Measurements from ENCODE around the gene PDE4D.
"Not testable (repeated sequence)": the region's sequence is repeated elsewhere in the genome, so short reads cannot be mapped to it uniquely, and the experiment has no call there.

PDE4D gene

GRCh38 chr5:59424515-59424914, 469.0 kb downstream of the PDE4D start:
- Histone ChIP-seq H3K4me3 (ENCODE audit: low read length) (no peak overlapping the region), H3K9me3 (ENCODE audit: insufficient read depth, low read depth, low read length) (no peaks in the 10 kb centered on the region), H3K4me1 (ENCODE audit: insufficient read depth, low read length) (peaks cover 14% of the 10 kb centered on the region), H3K36me3 (ENCODE audit: insufficient read depth, low read depth, low read length) (no peaks in the 10 kb centered on the region), H3K9ac (ENCODE audit: low read depth, low read length) (no peak overlapping the region), H3K27me3 (ENCODE audit: insufficient read depth, low read length) (no peaks in the 10 kb centered on the region), H3K27ac (ENCODE audit: low read length) (no peak overlapping the region)

GRCh38 chr5:59423021-59423420, 470.5 kb downstream of the PDE4D start:
- H3K9me3 ChIP-seq (ENCODE audit: insufficient read depth, low read depth, low read length): no peaks in the 10 kb centered on the region

GRCh38 chr5:59421986-59422941, 471.3 kb downstream of the PDE4D start:
- H3K27ac ChIP-seq (ENCODE audit: low read length): no peak overlapping the region
- no peak overlapping the region for H3K4me3 ChIP-seq (ENCODE audit: low read length)
- H3K9ac ChIP-seq (ENCODE audit: low read depth, low read length): no peak overlapping the region
- H3K4me1 ChIP-seq (ENCODE audit: insufficient read depth, low read length): peaks cover 14% of the 10 kb centered on the region
- no peaks in the 10 kb centered on the region for H3K9me3 ChIP-seq (ENCODE audit: insufficient read depth, low read depth, low read length)
- no peaks in the 10 kb centered on the region for H3K36me3 ChIP-seq (ENCODE audit: insufficient read depth, low read depth, low read length)
- no peaks in the 10 kb centered on the region for H3K27me3 ChIP-seq (ENCODE audit: insufficient read depth, low read length)

More at GRCh38 chr5:59423021-59423420, 470.5 kb downstream of the PDE4D start:
- Histone ChIP-seq H3K36me3 (ENCODE audit: insufficient read depth, low read depth, low read length) (no peaks in the 10 kb centered on the region), H3K9ac (ENCODE audit: low read depth, low read length) (no peak overlapping the region), H3K4me3 (ENCODE audit: low read length) (no peak overlapping the region), H3K27ac (ENCODE audit: low read length) (no peak overlapping the region), H3K27me3 (ENCODE audit: insufficient read depth, low read length) (no peaks in the 10 kb centered on the region), H3K4me1 (ENCODE audit: insufficient read depth, low read length) (peaks cover 14% of the 10 kb centered on the region)

GRCh38 chr5:59420596-59420995, 472.9 kb downstream of the PDE4D start:
- no peaks in the 10 kb centered on the region for H3K27me3 ChIP-seq (ENCODE audit: insufficient read depth, low read length)
- H3K9ac ChIP-seq (ENCODE audit: low read depth, low read length): no peak overlapping the region
- no peak overlapping the region for H3K27ac ChIP-seq (ENCODE audit: low read length)
- H3K4me3 ChIP-seq (ENCODE audit: low read length): no peak overlapping the region
- H3K4me1 ChIP-seq (ENCODE audit: insufficient read depth, low read length): peaks cover 14% of the 10 kb centered on the region
- H3K36me3 ChIP-seq (ENCODE audit: insufficient read depth, low read depth, low read length): no peaks in the 10 kb centered on the region
- no peaks in the 10 kb centered on the region for H3K9me3 ChIP-seq (ENCODE audit: insufficient read depth, low read depth, low read length)

- Histone ChIP-seq H3K4me1 (ENCODE audit: insufficient read depth, low read length) (peaks cover 14% of the 10 kb centered on the region), H3K27ac (ENCODE audit: low read length) (no peak overlapping the region)
These were observed 474.7 kb downstream of the PDE4D start for GRCh38 chr5:59418808-59419207.

GRCh38 chr5:59416451-59416850, 477.1 kb downstream of the PDE4D start:
- no peak overlapping the region for H3K27ac ChIP-seq (ENCODE audit: low read length)
- no peaks in the 10 kb centered on the region for H3K4me1 ChIP-seq (ENCODE audit: insufficient read depth, low read length)
- no peaks in the 10 kb centered on the region for H3K36me3 ChIP-seq (ENCODE audit: insufficient read depth, low read depth, low read length)
- H3K9ac ChIP-seq (ENCODE audit: low read depth, low read length): no peak overlapping the region
- no peak overlapping the region for H3K4me3 ChIP-seq (ENCODE audit: low read length)
- no peaks in the 10 kb centered on the region for H3K27me3 ChIP-seq (ENCODE audit: insufficient read depth, low read length)
- peaks cover 6% of the 10 kb centered on the region for H3K9me3 ChIP-seq (ENCODE audit: insufficient read depth, low read depth, low read length)

More at GRCh38 chr5:59418808-59419207, 474.7 kb downstream of the PDE4D start:
- Histone ChIP-seq H3K36me3 (ENCODE audit: insufficient read depth, low read depth, low read length) (no peaks in the 10 kb centered on the region), H3K9me3 (ENCODE audit: insufficient read depth, low read depth, low read length) (no peaks in the 10 kb centered on the region), H3K9ac (ENCODE audit: low read depth, low read length) (no peak overlapping the region), H3K27me3 (ENCODE audit: insufficient read depth, low read length) (no peaks in the 10 kb centered on the region), H3K4me3 (ENCODE audit: low read length) (no peak overlapping the region)

- Histone ChIP-seq H3K4me1 (ENCODE audit: insufficient read depth, low read length) (no peaks in the 10 kb centered on the region), H3K36me3 (ENCODE audit: insufficient read depth, low read depth, low read length) (no peaks in the 10 kb centered on the region), H3K9me3 (ENCODE audit: insufficient read depth, low read depth, low read length) (peaks cover 10% of the 10 kb centered on the region), H3K9ac (ENCODE audit: low read depth, low read length) (no peak overlapping the region), H3K27ac (ENCODE audit: low read length) (no peak overlapping the region), H3K27me3 (ENCODE audit: insufficient read depth, low read length) (no peaks in the 10 kb centered on the region), H3K4me3 (ENCODE audit: low read length) (no peak overlapping the region)
These were observed 477.5 kb downstream of the PDE4D start for GRCh38 chr5:59416026-59416425.

GRCh38 chr5:59412428-59412827, 481.1 kb downstream of the PDE4D start:
- Histone ChIP-seq H3K9ac (ENCODE audit: low read depth, low read length) (no peak overlapping the region), H3K36me3 (ENCODE audit: insufficient read depth, low read depth, low read length) (no peaks in the 10 kb centered on the region), H3K4me1 (ENCODE audit: insufficient read depth, low read length) (no peaks in the 10 kb centered on the region), H3K4me3 (ENCODE audit: low read length) (no peak overlapping the region), H3K27me3 (ENCODE audit: insufficient read depth, low read length) (no peaks in the 10 kb centered on the region), H3K27ac (ENCODE audit: low read length) (no peak overlapping the region), H3K9me3 (ENCODE audit: insufficient read depth, low read depth, low read length) (peaks cover 31% of the 10 kb centered on the region)

GRCh38 chr5:59408997-59409396, 484.5 kb downstream of the PDE4D start:
- not testable (repeated sequence) for H3K4me3 ChIP-seq (ENCODE audit: low read length); H3K9ac ChIP-seq (ENCODE audit: low read depth, low read length); H3K27ac ChIP-seq (ENCODE audit: low read length); H3K36me3 ChIP-seq (ENCODE audit: insufficient read depth, low read depth, low read length); H3K27me3 ChIP-seq (ENCODE audit: insufficient read depth, low read length); H3K4me1 ChIP-seq (ENCODE audit: insufficient read depth, low read length)
- H3K9me3 ChIP-seq (ENCODE audit: insufficient read depth, low read depth, low read length): peaks cover 47% of the 10 kb centered on the region

GRCh38 chr5:59407967-59408366, 485.6 kb downstream of the PDE4D start:
- Histone ChIP-seq H3K36me3 (ENCODE audit: insufficient read depth, low read depth, low read length) (no peaks in the 10 kb centered on the region), H3K9ac (ENCODE audit: low read depth, low read length) (no peak overlapping the region), H3K9me3 (ENCODE audit: insufficient read depth, low read depth, low read length) (peaks cover 53% of the 10 kb centered on the region), H3K27me3 (ENCODE audit: insufficient read depth, low read length) (no peaks in the 10 kb centered on the region), H3K4me3 (ENCODE audit: low read length) (no peak overlapping the region), H3K4me1 (ENCODE audit: insufficient read depth, low read length) (no peaks in the 10 kb centered on the region), H3K27ac (ENCODE audit: low read length) (no peak overlapping the region)

- peaks cover 14% of the 10 kb centered on the region; the same call in 1 of the 2 replicates for H3K9me3 ChIP-seq (ENCODE audit: insufficient read depth, low read depth, low read length)
- H3K27ac ChIP-seq (ENCODE audit: low read length): no peak overlapping the region
- no peaks in the 10 kb centered on the region for H3K36me3 ChIP-seq (ENCODE audit: insufficient read depth, low read depth, low read length)
- 0 out of 2 replicates have a peak, but pooled peaks cover 3% of the 10 kb centered on the region for H3K4me1 ChIP-seq (ENCODE audit: insufficient read depth, low read length)
- no peak overlapping the region for H3K4me3 ChIP-seq (ENCODE audit: low read length)
- no peak overlapping the region for H3K9ac ChIP-seq (ENCODE audit: low read depth, low read length)
- no peaks in the 10 kb centered on the region for H3K27me3 ChIP-seq (ENCODE audit: insufficient read depth, low read length)
These were observed 491.9 kb downstream of the PDE4D start for GRCh38 chr5:59401637-59402036.

- H3K36me3 ChIP-seq (ENCODE audit: insufficient read depth, low read depth, low read length); H3K27me3 ChIP-seq (ENCODE audit: insufficient read depth, low read length); H3K4me3 ChIP-seq (ENCODE audit: low read length): not testable (repeated sequence)
These were observed 498.6 kb downstream of the PDE4D start for GRCh38 chr5:59394956-59395355.

More at GRCh38 chr5:59394956-59395355, 498.6 kb downstream of the PDE4D start:
- not testable (repeated sequence) for H3K27ac ChIP-seq (ENCODE audit: low read length); H3K9me3 ChIP-seq (ENCODE audit: insufficient read depth, low read depth, low read length); H3K9ac ChIP-seq (ENCODE audit: low read depth, low read length); H3K4me1 ChIP-seq (ENCODE audit: insufficient read depth, low read length)
